CD4-positive, alpha-beta T cell treated with Interleukin-10 for 1 hour (primary cell): ENCODE results near the gene TRAIP.
"Not testable (repeated sequence)": the region's sequence is repeated elsewhere in the genome, so short reads cannot be mapped to it uniquely, and the experiment has no call there.

Source experiments
- DNase-seq: peaks from one replicate; pipeline ENCODE4 v3.0.0-alpha.2; 2020

Gene TRAIP

GRCh38 chr3:49873623-49874022 lies 17.3 kb upstream of the TRAIP start:
- DNase-seq = no peak

GRCh38 chr3:49872801-49873281 lies 16.5 kb upstream of the TRAIP start:
- DNase-seq = peak; percentile 36

GRCh38 chr3:49871531-49872153 lies 15.3 kb upstream of the TRAIP start:
- no peak for DNase-seq

GRCh38 chr3:49869525-49870126 lies 13.3 kb upstream of the TRAIP start, which contains the start of gene CAMKV:
TSS of gene CAMKV (minus strand) at chr3:49869906. CDS start at chr3:49862388, 7,518 bp downstream.
- peak; percentile 27 for DNase-seq

- DNase-seq = no peak
Measured at GRCh38 chr3:49868862-49869466, 12.6 kb upstream of the TRAIP start.

GRCh38 chr3:49867871-49868321 lies 11.5 kb upstream of the TRAIP start:
- DNase-seq = peak; percentile 16

GRCh38 chr3:49867400-49867799 lies 11.0 kb upstream of the TRAIP start:
- no peak for DNase-seq

- no peak for DNase-seq
Measured at GRCh38 chr3:49865198-49865784, 8.9 kb upstream of the TRAIP start.

GRCh38 chr3:49864505-49864904 lies 8.1 kb upstream of the TRAIP start:
- DNase-seq = no peak

GRCh38 chr3:49859576-49860305 lies 3.4 kb upstream of the TRAIP start:
- no peak for DNase-seq

- no peak for DNase-seq
Measured at GRCh38 chr3:49855662-49856061, 702 bp downstream of the TRAIP start.

- no peak for DNase-seq
Measured at GRCh38 chr3:49845694-49846093, 10.7 kb downstream of the TRAIP start.

- no peak for DNase-seq
Measured at GRCh38 chr3:49844464-49845183, 11.7 kb downstream of the TRAIP start.

GRCh38 chr3:49842843-49843517 lies 13.4 kb downstream of the TRAIP start:
- no peak for DNase-seq

GRCh38 chr3:49841806-49842205 lies 14.6 kb downstream of the TRAIP start:
- no peak for DNase-seq

GRCh38 chr3:49841126-49841696 lies 15.2 kb downstream of the TRAIP start:
- peak; percentile 8 for DNase-seq

- DNase-seq = no peak
Measured at GRCh38 chr3:49840388-49840787, 16.0 kb downstream of the TRAIP start.

- DNase-seq = peak; percentile 86
Measured at GRCh38 chr3:49839193-49839809, 17.1 kb downstream of the TRAIP start.

GRCh38 chr3:49831341-49831740 lies 25.0 kb downstream of the TRAIP start:
- no peak for DNase-seq

- no peak for DNase-seq
Measured at GRCh38 chr3:49826016-49826415, 30.3 kb downstream of the TRAIP start.

GRCh38 chr3:49823131-49823530 lies 33.2 kb downstream of the TRAIP start:
- DNase-seq = not testable (repeated sequence)
